ENCODE measurements around the gene GIT1.

DNA sequence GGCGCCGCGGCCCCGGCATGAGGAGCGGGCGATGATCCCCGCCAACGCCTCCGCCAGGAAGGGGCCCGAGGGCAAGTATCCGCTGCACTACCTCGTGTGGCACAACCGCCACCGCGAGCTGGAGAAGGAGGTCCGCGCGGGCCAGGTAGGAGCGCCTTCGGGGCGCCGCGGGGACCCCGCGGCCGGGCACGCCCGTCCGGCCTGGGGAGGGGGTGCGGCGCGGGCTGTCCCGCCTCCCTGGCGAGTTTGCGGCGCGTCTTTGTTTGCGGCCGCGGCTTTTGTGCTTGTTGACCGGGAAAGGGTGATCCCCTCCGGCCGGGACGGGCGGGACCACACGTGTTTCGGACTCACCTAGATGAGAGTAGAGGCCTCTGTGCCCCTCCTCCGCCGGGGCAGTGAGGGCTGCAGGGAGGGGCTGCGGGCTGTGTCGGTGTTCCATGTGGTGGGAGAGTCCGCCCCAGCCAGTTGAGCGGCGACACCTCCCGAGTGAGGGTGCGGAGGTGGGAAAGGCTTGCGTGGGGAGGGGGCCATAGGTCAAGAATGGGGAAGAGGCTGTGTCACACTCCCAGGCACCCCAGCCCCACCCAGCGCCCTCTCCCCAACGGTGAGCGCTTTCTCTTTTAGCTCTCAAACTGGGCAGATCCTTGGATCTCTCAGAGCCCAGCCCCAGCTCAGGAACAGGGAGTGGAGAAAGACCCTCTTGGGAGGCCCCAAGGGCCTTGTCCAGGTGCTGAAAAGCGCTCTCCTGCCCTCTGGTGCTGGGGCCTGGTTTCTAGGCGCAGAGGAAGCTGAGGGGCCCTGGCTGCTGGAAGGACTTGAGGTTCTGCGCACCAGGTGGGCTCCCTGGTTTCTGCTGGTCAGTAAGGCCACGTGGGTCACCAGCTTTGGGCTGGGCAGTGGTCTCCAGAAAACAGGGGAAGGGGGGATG is 4.4 kb upstream of the GIT1 start:
- TF ChIP-seq, protein P1, sequence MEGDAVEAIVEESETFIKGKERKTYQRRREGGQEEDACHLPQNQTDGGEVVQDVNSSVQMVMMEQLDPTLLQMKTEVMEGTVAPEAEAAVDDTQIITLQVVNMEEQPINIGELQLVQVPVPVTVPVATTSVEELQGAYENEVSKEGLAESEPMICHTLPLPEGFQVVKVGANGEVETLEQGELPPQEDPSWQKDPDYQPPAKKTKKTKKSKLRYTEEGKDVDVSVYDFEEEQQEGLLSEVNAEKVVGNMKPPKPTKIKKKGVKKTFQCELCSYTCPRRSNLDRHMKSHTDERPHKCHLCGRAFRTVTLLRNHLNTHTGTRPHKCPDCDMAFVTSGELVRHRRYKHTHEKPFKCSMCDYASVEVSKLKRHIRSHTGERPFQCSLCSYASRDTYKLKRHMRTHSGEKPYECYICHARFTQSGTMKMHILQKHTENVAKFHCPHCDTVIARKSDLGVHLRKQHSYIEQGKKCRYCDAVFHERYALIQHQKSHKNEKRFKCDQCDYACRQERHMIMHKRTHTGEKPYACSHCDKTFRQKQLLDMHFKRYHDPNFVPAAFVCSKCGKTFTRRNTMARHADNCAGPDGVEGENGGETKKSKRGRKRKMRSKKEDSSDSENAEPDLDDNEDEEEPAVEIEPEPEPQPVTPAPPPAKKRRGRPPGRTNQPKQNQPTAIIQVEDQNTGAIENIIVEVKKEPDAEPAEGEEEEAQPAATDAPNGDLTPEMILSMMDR (IDR thresholded peaks at IDR 0.05): no peak
- TF ChIP-seq POLR2A (IDR thresholded peaks at IDR 0.05): no peak

Measured in adrenal gland (tissue), 5 donors.